ENCODE measurements around the gene CUEDC2.

DNA sequence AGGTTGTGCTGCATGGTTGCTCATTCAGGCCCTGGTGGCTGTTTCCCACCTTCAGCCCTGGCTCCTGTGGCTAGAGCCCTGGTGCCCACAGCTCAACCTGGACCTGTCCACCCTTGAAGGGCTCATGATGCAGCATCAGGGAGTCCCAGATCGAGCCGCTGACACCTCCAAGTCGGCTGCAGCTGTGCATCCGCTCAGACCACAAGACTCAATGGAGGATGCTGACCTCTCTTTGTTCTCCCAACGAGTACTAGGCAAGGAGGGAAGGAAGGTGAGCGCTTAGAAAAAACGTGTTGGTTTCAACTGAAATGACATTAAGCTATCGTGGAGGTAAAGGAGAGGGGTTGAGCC is 28.4 kb upstream of the CUEDC2 start:
- TF ChIP-seq POLR2A (IDR thresholded peaks at IDR 0.05) = no peak
- TF ChIP-seq, protein P1, sequence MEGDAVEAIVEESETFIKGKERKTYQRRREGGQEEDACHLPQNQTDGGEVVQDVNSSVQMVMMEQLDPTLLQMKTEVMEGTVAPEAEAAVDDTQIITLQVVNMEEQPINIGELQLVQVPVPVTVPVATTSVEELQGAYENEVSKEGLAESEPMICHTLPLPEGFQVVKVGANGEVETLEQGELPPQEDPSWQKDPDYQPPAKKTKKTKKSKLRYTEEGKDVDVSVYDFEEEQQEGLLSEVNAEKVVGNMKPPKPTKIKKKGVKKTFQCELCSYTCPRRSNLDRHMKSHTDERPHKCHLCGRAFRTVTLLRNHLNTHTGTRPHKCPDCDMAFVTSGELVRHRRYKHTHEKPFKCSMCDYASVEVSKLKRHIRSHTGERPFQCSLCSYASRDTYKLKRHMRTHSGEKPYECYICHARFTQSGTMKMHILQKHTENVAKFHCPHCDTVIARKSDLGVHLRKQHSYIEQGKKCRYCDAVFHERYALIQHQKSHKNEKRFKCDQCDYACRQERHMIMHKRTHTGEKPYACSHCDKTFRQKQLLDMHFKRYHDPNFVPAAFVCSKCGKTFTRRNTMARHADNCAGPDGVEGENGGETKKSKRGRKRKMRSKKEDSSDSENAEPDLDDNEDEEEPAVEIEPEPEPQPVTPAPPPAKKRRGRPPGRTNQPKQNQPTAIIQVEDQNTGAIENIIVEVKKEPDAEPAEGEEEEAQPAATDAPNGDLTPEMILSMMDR (IDR thresholded peaks at IDR 0.05 in 8 of 11, conservative IDR thresholded peaks at IDR 0.05 in 3 of 11) = no peak

All from spleen (tissue), 7 donors.